NOMO-1 treated with dmso at 0.1 percent for 144 hours (cell line): ENCODE measurements around the gene CERS5.
"Not testable (repeated sequence)": the region's sequence is repeated elsewhere in the genome, so short reads cannot be mapped to it uniquely, and the experiment has no call there.

ENCODE experiments used
- DNase-seq: peaks from one replicate; lab custom pipeline; 2025; ENCODE audit not compliant: unreplicated experiment; lab: John Stamatoyannopoulos, UW

Gene CERS5

GRCh38 chr12:50103767-50104321 is 63.3 kb downstream of the CERS5 start, which contains the start of gene GPD1:
Gene GPD1, plus strand, starts transcription at chr12:50104008. Its CDS starts 43 bp downstream, at chr12:50104051.
- no peak for DNase-seq

GRCh38 chr12:50103351-50103750 is 63.8 kb downstream of the CERS5 start:
- no peak for DNase-seq

DNA sequence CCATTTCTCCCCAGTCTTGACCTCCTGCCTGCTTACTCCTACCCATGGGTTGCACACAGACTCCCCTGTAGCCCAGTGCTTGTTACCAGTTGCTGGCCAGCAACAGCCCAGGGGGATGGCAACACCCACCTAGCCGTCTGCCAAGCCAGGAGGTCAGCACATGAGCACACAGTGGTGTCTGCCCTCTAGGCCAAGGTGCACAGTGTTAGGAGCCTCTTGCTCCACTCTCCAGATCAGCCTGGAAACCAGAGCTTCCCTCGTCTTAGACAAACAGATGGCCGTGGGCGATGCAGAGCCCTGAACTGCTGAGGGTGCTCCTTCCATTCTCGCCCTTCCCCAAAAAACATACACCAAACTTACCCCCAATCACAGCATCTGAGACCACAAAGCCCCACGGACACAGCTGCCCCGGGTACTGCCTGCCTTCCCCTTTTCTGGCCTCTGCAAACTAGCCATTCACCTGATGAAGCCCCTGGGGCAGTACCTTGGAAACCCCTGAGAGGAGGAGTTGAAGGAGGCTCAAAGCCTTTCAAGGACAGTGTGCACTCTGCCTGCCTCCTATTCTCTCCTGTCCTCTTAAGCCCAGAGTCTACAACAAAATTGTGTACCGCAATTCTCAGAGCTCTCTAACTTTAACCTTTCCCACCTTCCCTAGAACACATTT is 64.4 kb downstream of the CERS5 start:
- no peak for DNase-seq

- DNase-seq = no peak
These were observed 65.0 kb downstream of the CERS5 start for GRCh38 chr12:50102131-50102531.

DNA sequence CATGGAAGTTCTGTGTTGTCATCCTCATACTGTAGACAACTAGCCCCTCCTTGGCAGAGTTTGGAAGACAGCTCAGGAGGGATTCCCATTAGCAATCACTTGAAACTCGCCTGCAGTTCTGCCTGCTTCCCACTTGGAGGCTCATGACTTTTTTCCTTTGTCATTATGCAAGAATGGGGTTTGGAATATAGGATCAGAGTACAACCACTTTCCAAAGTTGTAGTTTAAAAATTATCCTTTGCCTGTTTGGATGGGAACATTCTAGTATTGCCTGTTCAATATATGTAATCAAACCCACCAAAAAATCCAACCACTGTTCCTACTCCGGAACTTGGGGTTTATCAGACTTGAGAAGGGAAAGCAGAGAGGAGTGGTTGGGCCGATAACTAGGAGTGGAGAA is 65.5 kb downstream of the CERS5 start:
- no peak for DNase-seq

DNA sequence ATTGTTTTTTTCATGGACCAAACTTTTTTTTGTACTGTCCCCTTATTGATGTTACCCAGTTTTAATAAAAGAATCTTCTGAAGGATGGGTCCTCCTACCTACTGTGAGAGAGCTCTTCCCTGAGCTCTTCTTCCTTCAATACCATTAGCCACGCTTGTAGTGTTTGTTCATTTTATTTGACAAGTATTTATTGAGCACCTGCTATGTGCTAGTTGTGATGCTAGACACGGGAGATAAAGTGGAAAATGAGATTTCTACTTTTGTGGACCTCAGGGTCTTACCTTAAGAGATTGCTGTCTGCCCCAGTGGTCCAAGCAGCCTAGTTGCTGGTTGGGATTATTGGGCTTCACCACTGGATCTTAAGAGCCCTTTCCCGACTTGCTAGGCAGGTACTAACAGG is 66.6 kb downstream of the CERS5 start:
- no peak for DNase-seq

- DNase-seq = no peak
These were observed 67.7 kb downstream of the CERS5 start for GRCh38 chr12:50099302-50100008.

DNA sequence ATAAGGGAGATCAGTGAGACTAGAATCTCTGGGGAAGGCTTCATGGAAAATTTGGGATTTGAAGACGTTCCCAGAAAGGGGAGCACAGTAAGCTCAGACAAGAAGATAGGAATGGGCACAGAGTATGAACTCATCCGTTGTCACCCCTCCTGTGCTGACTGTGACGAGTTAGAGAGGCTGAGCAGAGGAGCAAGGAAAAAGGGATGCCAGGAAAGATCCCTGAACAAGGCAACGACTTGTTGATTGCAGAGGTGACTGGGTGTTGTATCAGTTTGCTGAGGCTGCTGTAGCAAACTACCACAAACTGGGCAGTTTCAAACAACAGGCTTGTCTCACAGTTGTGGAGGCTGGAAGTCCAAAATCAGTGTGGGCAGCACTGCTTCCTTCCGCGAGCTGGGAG is 69.2 kb downstream of the CERS5 start:
- no peak for DNase-seq

DNA sequence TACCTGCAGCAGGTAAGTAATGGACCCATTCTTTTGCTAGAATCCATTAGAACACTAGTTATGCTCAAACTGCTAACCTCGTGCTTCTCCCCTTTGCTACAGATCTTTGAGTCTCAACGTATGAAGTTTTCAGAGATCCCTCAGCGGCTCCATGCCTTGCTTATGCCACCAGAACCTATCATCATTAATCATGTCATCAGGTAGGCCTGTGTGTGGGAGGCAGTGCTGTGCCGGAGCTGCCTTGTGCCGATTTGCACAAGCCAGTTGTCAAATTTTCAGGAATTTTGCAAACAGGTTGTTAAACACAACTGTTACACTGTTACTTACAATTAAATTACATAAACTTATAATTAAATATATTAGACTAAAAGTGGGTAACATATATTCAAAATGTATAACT is 76.8 kb downstream of the CERS5 start:
- DNase-seq = no peak

GRCh38 chr12:50089730-50090129 is 77.4 kb downstream of the CERS5 start:
- no peak for DNase-seq

DNA sequence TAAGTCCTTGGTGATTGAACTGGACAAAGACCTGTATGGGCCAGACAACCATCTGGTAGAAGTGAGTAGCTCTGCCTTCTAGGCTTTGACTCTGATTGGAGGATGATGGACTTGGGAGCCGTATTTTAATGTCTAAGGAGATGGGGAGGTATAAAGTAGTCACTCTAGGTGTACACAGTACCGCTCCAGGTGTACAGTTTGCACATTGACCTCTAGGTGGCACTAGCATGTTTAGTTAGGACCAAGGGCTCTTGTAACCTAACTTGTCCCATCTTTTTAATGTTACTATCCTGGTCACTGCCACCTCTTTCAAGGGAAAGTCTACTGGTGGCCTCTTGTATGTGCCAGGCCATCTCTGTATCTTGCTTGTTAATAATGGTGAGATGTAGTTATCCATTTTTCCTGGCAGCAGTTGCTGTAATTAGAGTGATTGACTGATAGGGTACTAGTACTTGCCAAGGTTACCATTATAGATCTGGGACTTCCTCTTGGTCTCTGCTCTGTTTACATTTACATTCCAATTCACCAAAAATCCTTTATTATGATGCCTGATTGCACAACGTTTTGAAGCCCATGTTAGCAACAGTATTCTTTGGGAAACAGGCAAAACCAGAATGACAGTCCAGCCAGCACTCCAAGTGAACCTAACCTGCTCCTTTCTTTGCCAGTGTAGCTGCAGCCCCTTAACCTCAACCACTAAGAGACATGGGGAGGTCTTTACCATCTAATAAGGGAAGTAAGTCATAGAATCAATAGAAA is 78.4 kb downstream of the CERS5 start:
- DNase-seq = no peak

GRCh38 chr12:50087995-50088394 is 79.2 kb downstream of the CERS5 start:
- no peak for DNase-seq

DNA sequence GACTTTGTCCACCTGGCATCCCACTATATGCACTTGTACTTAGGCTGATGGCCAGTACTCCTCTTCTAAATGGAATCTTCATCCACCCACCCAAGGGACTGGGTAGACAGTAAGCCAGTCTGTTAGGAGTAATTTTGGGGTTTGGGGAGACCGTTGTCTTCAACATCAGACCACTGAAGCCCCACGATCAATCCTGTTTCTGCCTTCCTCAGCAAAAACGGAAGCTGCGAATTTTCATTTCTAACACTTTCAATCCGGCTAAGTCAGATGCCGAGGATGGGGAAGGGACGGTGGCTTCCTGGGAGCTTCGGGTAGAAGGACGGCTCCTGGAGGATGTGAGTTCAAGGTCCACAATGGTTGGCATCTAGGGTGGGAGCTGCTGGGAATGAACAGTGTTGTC is 80.0 kb downstream of the CERS5 start:
- no peak for DNase-seq

DNA sequence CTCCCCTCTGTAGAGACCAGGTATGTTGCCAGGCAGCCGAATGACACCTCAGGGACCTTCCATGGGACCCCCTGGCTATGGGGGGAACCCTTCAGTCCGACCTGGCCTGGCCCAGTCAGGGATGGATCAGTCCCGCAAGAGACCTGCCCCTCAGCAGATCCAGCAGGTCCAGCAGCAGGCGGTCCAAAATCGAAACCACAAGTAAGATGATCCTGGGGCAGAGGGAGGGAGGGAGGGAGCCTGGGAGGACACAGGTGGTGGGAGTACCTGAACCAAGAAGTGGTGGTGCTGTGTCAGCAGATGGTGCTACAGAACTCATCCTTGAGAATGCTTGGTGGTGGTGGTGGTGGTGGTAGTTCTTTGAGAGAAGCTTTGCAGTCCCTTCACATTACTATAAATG is 81.0 kb downstream of the CERS5 start:
- DNase-seq = no peak

DNA sequence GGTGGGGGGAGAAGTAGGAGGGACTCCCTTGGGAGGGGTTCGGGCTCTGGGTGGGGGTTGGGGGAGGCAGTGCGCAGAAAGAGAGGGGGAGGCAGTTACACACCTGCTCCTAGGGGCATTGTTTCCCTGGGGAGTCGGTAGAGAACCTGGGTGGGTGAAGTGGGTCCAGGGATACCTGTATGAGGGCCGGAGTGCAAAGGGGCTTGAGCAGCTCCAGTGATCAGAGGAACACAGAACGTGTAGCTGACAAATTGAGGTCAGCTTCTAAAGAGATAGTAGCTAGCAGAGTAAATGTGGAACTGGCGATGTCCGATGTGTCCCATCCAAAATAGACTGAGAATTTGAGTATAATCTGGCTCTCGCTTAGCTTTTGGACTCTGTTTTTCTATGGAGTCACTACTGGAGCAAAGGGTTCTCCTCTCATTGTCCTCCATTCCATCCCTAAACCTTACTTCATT is 81.5 kb downstream of the CERS5 start:
- DNase-seq = no peak

- DNase-seq = peak; percentile 89
These were observed 82.2 kb downstream of the CERS5 start, which contains the start of gene SMARCD1 for GRCh38 chr12:50084775-50085614. Gene SMARCD1, plus strand, starts transcription at chr12:50085342. Its CDS starts 28 bp downstream, at chr12:50085370.

DNA sequence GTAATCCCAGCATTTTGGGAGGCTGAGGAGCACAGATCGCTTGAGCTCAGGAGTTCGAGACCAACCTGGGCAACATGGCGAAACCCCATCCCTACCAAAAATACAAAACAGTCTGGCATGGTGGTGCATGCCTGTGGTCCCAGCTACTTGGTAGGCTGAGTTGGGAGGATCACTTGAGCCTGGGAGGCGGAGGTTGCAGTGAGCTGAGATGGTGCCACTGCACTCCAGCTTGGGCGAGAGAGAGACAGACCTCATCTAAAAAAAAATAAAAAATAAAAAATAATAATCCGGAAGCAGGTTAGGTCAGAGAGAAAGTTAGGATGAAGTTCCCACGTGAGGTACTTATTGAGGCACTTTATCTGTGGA is 82.8 kb downstream of the CERS5 start:
- not testable (repeated sequence) for DNase-seq

DNA sequence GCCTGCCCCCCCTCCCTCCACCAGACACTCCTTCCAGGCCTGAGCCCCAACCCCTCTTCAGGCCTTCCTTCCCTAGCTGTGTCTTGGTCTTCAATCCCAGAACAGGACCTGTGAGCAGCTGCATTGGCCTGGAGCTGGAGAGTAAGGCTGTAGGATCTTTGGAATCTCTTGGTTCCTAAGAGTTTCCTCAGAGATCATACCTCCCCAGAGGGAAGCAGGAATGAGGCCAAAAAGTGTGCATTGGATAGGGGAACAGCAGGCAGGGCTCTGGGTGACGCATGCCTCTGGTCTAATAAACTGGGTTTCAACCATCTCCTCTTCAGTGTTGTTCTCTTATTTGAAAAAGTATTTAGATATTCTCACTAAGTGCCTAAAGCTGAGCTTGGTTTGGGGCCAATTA is 83.9 kb downstream of the CERS5 start:
- no peak for DNase-seq

DNA sequence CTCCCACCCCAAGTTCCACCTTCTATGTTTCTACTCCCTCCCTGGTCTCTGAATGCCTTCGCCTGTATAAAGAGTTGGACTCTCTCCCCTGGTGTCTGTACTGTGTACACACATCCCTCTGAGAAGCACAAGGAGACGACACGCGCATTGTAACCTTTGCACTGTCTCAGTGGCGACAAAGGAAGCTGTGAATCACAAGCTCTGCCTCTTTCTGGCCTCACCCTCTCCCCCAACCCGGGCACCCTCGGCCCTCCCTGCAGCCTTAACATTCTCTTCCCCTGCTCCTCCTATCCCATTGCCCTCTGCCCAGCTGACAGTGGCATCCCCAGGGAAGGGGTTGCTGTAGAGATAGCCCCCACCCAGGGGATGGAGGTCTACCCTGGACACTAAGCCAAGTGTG is 84.5 kb downstream of the CERS5 start:
- DNase-seq = no peak

- DNase-seq = no peak
These were observed 85.9 kb downstream of the CERS5 start for GRCh38 chr12:50081096-50081808.
